HG02970 (cell line): Measurements from ENCODE around the gene TMEM144.
A peak's percentile ranks its signal among the peaks of the same experiment; 100 is the strongest.
"Not testable (repeated sequence)": the region's sequence is repeated elsewhere in the genome, so short reads cannot be mapped to it uniquely, and the experiment has no call there.

Source experiments
- ATAC-seq: cut with Tn5 transposase; IDR thresholded peaks from one replicate; pipeline ENCODE4 v1.9.1; 2021; ENCODE audit warnings: mild to moderate bottlenecking, moderate library complexity, moderate number of reproducible peaks; ENCODE audit not compliant: unreplicated experiment, low FRiP score

Gene TMEM144

DNA sequence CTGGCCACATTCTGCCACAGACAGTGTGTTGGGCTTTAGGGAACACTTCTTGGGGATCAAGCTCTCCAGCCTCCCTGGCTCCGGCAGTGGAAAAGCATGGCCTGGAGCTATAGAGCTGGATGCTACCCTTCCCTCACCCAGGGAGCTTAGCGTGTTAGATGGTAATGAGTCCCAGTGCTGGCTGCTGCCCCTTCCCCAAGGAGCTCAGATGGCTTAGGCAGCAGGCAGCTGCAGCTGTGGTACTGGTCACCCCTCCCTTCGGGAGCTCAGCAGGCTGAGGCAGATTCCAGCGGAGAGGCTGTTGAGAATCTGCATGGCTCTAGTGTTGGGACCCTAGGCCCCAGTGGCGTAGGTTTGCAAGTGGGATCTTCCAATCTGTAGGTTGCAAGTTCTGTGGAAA lies 19.5 kb downstream of the TMEM144 start:
- no peak for ATAC-seq

- no peak for ATAC-seq
These were observed 24.4 kb downstream of the TMEM144 start for GRCh38 chr4:158234671-158235070.

DNA sequence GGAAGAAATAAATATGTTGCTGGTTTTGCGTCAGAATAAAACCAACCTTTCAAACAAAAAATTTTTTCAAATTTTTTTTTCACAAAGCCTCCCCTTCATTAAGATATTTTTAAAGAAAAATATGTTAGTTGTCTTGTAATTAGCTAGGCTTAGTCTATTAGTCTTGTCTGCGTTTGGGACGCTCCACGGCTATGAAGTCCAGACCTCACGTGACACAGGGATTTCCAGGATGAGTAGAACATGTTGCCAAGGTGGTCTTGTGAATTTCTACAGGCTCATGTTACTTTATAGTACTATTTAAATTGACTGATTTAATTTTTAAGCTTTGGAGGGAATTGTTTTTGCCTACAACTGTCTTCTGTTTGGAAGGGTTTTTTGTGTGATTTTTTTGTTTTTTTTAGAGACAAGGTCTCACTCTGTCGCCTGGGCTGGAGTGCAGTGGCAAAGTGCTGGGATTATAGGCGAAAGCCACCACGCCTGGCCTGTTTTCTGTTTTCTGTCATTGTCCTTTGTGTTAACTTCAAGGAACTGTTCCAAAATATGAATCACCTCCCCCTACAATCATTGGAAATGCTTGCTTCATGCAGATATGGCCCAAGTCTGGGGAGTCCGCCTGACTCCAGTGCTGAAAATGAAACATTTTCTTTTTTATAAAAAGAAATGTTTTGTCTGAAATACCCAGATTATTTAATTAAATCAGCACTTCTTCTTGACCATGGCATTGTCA lies 26.2 kb downstream of the TMEM144 start:
- no peak for ATAC-seq

DNA sequence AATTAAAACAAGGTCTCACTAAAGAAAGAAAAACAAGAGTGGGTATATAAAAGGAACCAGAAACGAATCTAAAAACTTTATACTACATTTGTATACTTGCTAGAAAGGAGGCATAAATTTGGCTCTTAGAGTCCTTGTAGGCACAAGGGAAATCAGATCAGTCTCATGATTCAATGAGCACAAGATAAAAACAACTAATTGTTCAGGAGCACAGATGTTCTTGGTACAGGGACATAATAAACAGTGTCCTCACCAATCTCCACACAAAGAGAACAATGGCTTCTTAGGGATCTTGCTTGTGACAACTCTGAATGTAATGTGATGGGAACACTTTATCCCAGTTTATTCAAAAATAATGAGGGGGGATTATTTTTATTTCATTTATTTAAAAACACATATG lies 28.3 kb downstream of the TMEM144 start:
- ATAC-seq = no peak

DNA sequence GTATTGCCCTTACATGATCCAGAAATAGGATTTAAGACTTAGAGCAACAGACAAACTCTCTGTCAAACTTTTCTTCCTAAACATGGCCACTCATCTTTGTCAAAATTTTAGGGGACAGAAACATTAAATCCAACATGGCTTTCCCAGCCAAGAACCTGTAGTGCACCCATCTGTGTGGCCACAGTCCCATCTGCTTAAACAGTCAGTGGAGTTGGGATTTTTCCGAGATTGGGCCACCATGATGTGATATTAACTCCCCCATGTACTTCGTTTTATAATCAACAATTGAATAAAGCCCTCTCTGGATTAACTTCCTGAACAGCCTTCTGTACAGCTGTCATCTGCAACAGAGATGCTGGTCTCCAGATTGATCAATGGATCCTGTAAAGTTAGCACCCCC lies 28.9 kb downstream of the TMEM144 start:
- ATAC-seq = no peak

DNA sequence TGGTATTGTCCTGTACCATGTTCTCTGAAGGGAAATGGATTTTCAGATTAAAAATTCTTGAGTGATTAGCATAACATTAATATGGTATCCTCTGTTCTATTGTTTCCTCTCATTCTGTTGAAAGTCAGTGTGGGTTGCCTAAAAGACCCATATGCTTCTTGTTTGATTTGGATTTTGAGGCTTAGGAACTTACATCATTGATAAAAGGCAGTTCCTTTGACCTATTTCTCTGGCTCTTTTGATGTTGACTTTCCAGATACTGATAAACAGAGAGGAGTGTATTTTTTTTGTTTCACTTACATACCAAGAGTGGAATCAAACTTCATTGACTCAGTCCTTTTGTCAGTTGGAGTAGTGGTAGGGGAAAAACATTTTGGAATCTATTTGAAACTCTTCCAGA lies 32.8 kb downstream of the TMEM144 start:
- ATAC-seq = no peak

DNA sequence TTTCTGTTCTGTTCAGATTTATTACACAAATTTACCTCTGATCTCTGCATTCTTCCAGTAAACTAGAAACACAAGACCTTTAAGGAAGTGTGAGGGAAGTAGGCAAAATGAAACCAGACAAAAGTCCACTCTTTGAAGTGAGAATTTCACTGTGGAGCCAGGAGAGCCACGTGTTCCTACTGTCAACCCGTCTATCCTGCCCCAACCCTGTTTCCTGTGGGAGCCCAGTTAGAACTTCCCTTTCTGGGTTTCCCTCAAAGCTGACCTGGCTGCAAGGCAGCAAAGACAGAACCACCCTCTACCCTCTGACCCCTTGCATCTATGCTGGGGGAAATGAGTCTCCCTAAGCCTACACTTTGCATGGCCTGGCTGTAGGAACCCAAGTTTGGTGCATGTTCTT lies 40.0 kb downstream of the TMEM144 start:
- ATAC-seq = no peak

GRCh38 chr4:158253350-158253980 lies 43.2 kb downstream of the TMEM144 start:
- ATAC-seq = peak; percentile 79

DNA sequence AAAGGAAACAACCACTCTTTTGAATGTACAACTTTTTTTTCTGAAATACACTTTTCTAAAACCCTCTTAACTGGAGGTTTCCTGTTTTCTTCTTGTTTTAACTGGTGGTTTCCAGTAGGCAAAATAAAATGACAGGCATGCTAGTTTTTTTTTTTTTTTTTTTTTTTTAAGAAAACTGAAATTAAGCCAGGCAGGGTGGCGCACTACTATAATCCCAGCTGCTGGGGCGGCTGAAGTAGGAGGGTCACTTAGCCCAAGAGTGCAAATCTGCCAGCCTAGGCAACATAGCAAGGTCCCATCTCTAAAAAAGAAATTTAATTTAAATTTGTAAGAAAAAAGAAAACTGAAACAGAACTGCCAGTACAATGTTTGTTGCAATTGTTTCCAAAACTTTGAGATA lies 44.0 kb downstream of the TMEM144 start:
- ATAC-seq = no peak

GRCh38 chr4:158255727-158256324 lies 45.5 kb downstream of the TMEM144 start:
- peak; percentile 51 for ATAC-seq

DNA sequence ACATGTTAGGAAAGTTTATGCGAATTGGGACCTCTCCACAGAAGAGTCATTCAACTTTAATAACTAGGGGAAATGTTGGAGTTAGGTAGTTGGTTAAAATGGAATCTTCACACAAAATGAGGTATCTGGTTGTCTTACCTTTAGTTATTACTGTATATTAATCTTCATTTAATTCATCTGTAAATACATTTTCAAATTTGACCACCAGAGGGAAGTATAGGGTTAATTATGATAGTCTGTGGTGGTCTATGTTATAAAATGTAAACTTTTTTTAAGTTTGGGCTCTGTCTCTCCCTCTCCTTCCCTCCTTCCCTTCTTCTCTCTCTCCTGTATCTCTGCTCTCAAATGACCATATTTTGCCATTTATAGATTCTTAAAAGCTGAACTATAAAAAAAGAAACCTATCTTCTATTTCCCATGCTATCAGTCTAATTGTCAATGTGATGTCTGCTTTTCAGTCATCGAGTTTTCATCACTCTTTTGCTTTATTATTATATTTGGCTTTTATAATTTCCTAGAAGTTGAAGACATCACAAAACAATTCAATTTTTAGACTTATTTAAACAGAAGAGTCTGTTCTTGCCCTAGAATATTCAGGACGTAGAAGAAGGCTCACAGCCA lies 49.8 kb downstream of the TMEM144 start:
- no peak for ATAC-seq

- ATAC-seq = no peak
These were observed 51.2 kb downstream of the TMEM144 start for GRCh38 chr4:158261480-158261879.

DNA sequence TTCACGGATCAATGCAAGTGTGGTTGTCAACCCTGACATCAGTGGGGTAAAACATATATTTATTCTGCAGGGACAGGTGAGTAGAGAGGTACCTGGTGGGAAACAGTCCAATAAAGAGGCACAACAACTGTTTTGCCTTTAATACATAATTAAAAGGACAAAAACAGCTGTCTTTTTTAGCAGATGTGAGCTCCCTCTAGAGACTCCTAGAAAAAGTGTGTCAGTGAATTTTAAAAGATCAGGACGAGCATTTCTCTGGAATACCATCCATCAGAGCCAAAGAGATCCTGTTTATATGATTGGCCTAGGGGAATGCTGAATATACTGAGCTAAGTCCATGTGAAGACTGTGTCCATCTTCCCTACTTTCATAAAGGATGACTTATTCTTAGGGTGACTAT lies 58.3 kb downstream of the TMEM144 start:
- no peak for ATAC-seq

DNA sequence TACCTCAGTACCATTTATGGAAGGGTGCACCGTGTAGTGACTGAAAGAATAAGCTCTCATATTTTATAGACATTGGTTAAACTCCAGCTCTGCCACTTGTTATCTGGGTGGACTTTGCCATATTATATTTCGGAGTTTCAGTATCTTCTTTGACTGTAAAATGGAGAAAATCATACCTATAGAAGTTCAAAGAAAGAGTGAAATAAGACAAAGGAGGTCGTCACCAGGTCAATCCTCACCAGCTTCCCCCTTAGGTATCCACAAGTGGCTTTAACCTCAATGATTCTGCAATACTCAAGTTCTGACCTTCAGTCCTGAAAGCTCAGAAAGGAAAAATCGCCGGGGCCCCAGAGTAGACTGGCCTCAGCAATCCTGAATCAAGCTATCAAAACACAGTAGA lies 64.3 kb downstream of the TMEM144 start:
- ATAC-seq = no peak

GRCh38 chr4:158277558-158277957 lies 67.3 kb downstream of the TMEM144 start:
- no peak for ATAC-seq

GRCh38 chr4:158279052-158279451 lies 68.8 kb downstream of the TMEM144 start:
- not testable (repeated sequence) for ATAC-seq

DNA sequence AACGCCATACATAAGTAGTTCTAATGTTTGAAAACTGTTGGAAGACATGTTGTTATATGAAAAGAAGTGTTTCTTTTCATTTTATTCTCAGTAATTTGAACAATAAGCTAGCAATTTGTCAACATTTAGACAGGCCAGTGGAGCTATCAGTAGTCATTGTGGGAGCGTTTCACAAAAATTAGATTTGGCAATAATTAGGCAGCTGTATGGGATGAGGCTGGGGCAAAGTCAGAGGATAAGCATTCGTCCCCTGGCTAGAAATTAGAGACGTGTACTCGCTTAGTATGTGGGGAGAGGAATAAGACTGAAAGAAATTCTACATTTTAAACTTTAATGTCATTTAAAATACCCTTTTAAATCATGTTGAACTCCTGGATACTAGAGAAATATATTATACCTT lies 70.6 kb downstream of the TMEM144 start:
- no peak for ATAC-seq

DNA sequence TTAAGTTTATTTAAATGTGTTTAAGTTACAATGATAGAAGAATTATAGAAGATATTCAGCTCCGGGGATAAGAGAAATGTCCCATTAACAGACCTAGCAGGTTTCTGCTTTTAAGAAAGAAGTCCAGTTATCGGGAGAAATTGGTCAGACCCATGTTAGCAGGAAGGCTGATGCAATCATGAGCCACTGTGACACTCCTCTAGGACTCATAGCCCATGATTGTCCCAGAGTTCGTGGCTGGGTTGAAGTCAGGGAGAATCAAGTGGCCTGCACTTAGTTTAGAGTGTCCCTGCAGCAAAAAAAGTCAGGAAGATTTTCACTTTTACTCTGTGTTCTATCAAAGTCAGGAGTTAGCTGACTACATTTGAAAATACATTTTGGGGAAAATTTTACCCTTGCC lies 72.0 kb downstream of the TMEM144 start:
- ATAC-seq = no peak

DNA sequence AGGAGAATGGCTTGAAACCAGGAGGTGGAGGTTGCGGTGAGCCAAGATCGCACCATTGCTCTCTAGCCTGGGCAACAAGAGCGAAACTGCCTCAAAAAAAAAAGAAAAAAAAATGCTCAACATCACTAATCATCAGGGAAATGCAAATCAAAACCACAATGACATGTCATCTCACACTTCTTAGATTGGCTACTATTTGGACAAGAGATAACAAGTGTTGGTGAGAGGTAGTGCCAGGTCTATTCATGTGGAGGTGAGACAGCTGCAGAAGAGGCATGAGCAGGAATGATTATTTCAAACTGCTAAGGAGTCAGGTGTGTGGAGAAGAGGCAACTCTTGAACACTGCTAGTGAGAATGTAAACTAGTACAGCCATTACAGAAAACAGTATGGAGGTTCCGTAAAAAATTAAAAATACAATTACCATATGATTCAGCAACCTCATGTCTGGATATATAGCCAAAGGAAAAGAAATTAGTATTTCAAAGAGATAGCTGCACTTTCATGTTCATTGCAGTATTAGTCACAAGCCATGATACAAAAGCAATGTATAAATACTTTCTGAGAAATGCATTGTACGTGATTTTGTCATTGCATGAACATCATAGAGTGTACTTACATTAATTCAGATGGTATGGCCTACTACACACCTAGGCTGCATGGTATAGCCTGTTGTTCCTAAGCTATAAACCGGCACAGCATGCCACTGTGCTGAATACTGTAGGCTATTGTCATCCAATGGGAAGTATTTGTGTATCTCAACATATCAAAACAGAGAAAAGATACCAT lies 75.3 kb downstream of the TMEM144 start:
- no peak for ATAC-seq

DNA sequence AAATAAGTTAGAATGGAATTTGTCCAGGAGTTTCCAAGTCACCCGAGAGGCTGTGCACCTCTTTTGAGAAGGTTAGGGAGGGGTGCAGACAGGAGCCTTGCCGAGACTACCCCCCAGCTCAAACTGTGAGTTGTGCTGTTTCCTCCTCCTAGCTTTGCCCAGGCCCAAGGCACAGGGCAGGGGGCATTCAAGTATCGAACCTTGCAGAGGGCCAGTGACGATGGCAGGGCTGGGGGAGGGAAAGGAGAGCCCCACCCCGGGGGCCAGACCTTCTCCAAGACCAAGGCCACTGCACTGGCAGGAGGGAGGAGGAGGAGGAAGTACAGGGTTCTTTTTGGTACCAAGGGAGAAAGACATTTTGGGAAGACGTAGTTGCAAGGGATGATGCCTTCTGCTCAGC lies 80.6 kb downstream of the TMEM144 start:
- ATAC-seq = no peak
